H9 (cell line): Measurements from ENCODE around the gene CLVS2. TPM values are rescaled to one million over a fixed set of nuclear protein-coding genes. Genes with fewer than 3 reads are reported as not detected.

Experiments
- DNase-seq: peaks from one replicate; pipeline ENCODE4 v3.0.0-alpha.2; 2017
- H2AFZ ChIP-seq: one replicate; pipeline ENCODE4 v1.6.1; 2013; ENCODE audit warnings: mild to moderate bottlenecking, low read length, control low read depth, moderate library complexity
- H2AK5ac ChIP-seq: 2 replicates; pipeline ENCODE4 v1.6.1; 2013; ENCODE audit warnings: low read length, control low read depth, mixed read lengths; ENCODE audit not compliant: insufficient read length
- H2BK120ac ChIP-seq: one replicate; pipeline ENCODE4 v1.6.1; 2013; ENCODE audit warnings: low read depth, mild to moderate bottlenecking, low read length, control low read depth, inconsistent platforms; ENCODE audit not compliant: poor library complexity, severe bottlenecking
- H2BK12ac ChIP-seq: 2 replicates; pipeline ENCODE4 v1.6.1; 2013; ENCODE audit warnings: low read length, control low read depth, mixed read lengths, low read depth; ENCODE audit not compliant: insufficient read length
- H2BK15ac ChIP-seq: 2 replicates; pipeline ENCODE4 v1.6.1; 2013; ENCODE audit warnings: low read depth, low read length, control low read depth
- H2BK20ac ChIP-seq: one replicate; pipeline ENCODE4 v1.6.1; 2013; ENCODE audit warnings: low read depth, mild to moderate bottlenecking, low read length, control low read depth, inconsistent platforms; ENCODE audit not compliant: poor library complexity, severe bottlenecking
- H2BK5ac ChIP-seq: 2 replicates; pipeline ENCODE4 v1.6.1; 2013; ENCODE audit warnings: low read length, control low read depth, mixed read lengths; ENCODE audit not compliant: insufficient read length
- H3K14ac ChIP-seq: 2 replicates; pipeline ENCODE4 v1.6.1; 2013; ENCODE audit warnings: low read length, control low read depth; ENCODE audit not compliant: insufficient read depth
- H3K18ac ChIP-seq: 2 replicates; pipeline ENCODE4 v1.6.1; 2013; ENCODE audit warnings: low read depth, mild to moderate bottlenecking, mixed read lengths, low read length, control low read depth; ENCODE audit not compliant: insufficient read length
- H3K23ac ChIP-seq: 2 replicates; pipeline ENCODE4 v1.6.1; 2013; ENCODE audit warnings: low read length, control low read depth, mixed read lengths, low read depth; ENCODE audit not compliant: insufficient read length
- H3K23me2 ChIP-seq: 2 replicates; pipeline ENCODE4 v1.6.1; 2013; ENCODE audit warnings: low read depth, mild to moderate bottlenecking, mixed read lengths, low read length, control low read depth; ENCODE audit not compliant: insufficient read length, poor library complexity, severe bottlenecking
- H3K27ac ChIP-seq: 2 replicates; pipeline ENCODE4 v1.5.1; 2013; ENCODE audit warnings: low read length, control low read depth, mixed read lengths, low read depth; ENCODE audit not compliant: insufficient read length
- H3K27me3 ChIP-seq: 2 replicates; pipeline ENCODE4 v1.6.1; 2013; ENCODE audit warnings: low read length, control low read depth, inconsistent platforms; ENCODE audit not compliant: insufficient read depth
- H3K4ac ChIP-seq: 2 replicates; pipeline ENCODE4 v1.6.1; 2013; ENCODE audit warnings: low read depth, mild to moderate bottlenecking, control low read depth, inconsistent platforms, low read length, moderate library complexity
- H3K4me1 ChIP-seq: 2 replicates; pipeline ENCODE4 v1.6.1; 2013; ENCODE audit warnings: low read length, control low read depth, inconsistent platforms; ENCODE audit not compliant: insufficient read depth
- H3K4me2 ChIP-seq: 2 replicates; pipeline ENCODE4 v1.6.1; 2013; ENCODE audit warnings: low read length, control low read depth, mixed read lengths; ENCODE audit not compliant: insufficient read length, insufficient read depth
- H3K56ac ChIP-seq: 2 replicates; pipeline ENCODE4 v1.6.1; 2013; ENCODE audit warnings: low read depth, mild to moderate bottlenecking, mixed read lengths, low read length, control low read depth; ENCODE audit not compliant: insufficient read length
- H3K79me1 ChIP-seq: 2 replicates; pipeline ENCODE4 v1.6.1; 2013; ENCODE audit warnings: low read depth, mild to moderate bottlenecking, moderate library complexity, low read length, control low read depth, inconsistent platforms; ENCODE audit not compliant: insufficient read depth, poor library complexity, severe bottlenecking
- H3K79me2 ChIP-seq: 2 replicates; pipeline ENCODE4 v1.6.1; 2013; ENCODE audit warnings: low read length, control low read depth, inconsistent platforms; ENCODE audit not compliant: insufficient read depth
- H3K9ac ChIP-seq: 2 replicates; pipeline ENCODE4 v1.6.1; 2013; ENCODE audit warnings: low read length, control low read depth, mixed read lengths; ENCODE audit not compliant: insufficient read length; ENCODE audit errors: extremely low read depth
- H3K9me3 ChIP-seq: one replicate; pipeline ENCODE4 v1.6.1; 2013; ENCODE audit warnings: low read depth, low read length, inconsistent platforms; ENCODE audit not compliant: control insufficient read depth
- H3T11ph ChIP-seq: one replicate; pipeline ENCODE4 v1.6.1; 2013; ENCODE audit warnings: mild to moderate bottlenecking, low read length, control low read depth, inconsistent platforms
- H4K20me1 ChIP-seq: one replicate; pipeline ENCODE4 v1.6.1; 2013; ENCODE audit not compliant: control insufficient read depth, insufficient read length, insufficient read depth
- H4K5ac ChIP-seq: 2 replicates; pipeline ENCODE4 v1.6.1; 2013; ENCODE audit warnings: low read depth, mild to moderate bottlenecking, mixed read lengths, low read length, control low read depth; ENCODE audit not compliant: insufficient read length
- H4K8ac ChIP-seq: replicated peaks from 2 replicates; pipeline ENCODE4 v1.6.1; 2013; ENCODE audit warnings: low read length, control low read depth, mixed read lengths, low read depth; ENCODE audit not compliant: insufficient read length
- H4K91ac ChIP-seq: 2 replicates; pipeline ENCODE4 v1.6.1; 2013; ENCODE audit warnings: low read depth, mild to moderate bottlenecking, moderate library complexity, mixed read lengths, low read length, control low read depth; ENCODE audit not compliant: insufficient read length
- H3K27ac Mint-ChIP-seq, 3 experiments: 2 replicates in 2 of 3; 3 replicates in 1 of 3; pipeline ENCODE4 v1.8.0; 2020 to 2021; ENCODE audit warnings: mixed read lengths in 3 of 3, mild to moderate bottlenecking in 1 of 3, moderate library complexity in 1 of 3
- H3K27me3 Mint-ChIP-seq: 2 replicates; pipeline ENCODE4 v1.8.0; 2021; ENCODE audit warnings: low read depth, mild to moderate bottlenecking, moderate library complexity, mixed read lengths
- H3K36me3 Mint-ChIP-seq, 3 experiments: 2 replicates in 2 of 3; 3 replicates in 1 of 3; pipeline ENCODE4 v1.8.0; 2020 to 2021; ENCODE audit warnings: low read depth in 3 of 3, mixed read lengths in 3 of 3; ENCODE audit not compliant: insufficient read depth in 1 of 3
- H3K4me1 Mint-ChIP-seq, 2 experiments: 2 replicates each; pipeline ENCODE4 v1.8.0; 2020; ENCODE audit warnings: mixed read lengths in 2 of 2
- H3K4me3 Mint-ChIP-seq, 2 experiments: 2 replicates in 1 of 2; 3 replicates in 1 of 2; pipeline ENCODE4 v1.8.0; 2020 to 2021; ENCODE audit warnings: mild to moderate bottlenecking in 2 of 2, mixed read lengths in 2 of 2, moderate library complexity in 1 of 2
- H3K9me3 Mint-ChIP-seq, 2 experiments: 2 replicates in 1 of 2; 3 replicates in 1 of 2; pipeline ENCODE4 v1.8.0; 2020; ENCODE audit warnings: mild to moderate bottlenecking in 2 of 2, mixed read lengths in 2 of 2, moderate library complexity in 1 of 2
- CTCF ChIP-seq: fragments of 200-600 bp; sonication (generic); conservative IDR thresholded peaks from 3 replicates; pipeline ENCODE4 v1.8.0; 2021; ENCODE audit warnings: antibody characterized with exemption, mild to moderate bottlenecking
- WGBS: extraction: QIAGEN DNeasy Blood & Tissue Kit; methylation state at CpG from one replicate; pipeline ENCODE4 v1.1.7; 2013; ENCODE audit warnings: missing lambda C conversion rate, low lambda C conversion rate, mixed read lengths; ENCODE audit not compliant: insufficient read length; ENCODE audit errors: extremely low coverage; 5-methylcytosine and 5-hydroxymethylcytosine counted together
- total RNA-seq: library from RNA; stranded (reverse); gene quantifications from 2 replicates; pipeline ENCODE4 v1.2.1, GENCODE V29; 2021

Gene CLVS2
- total RNA-seq, 1 experiment from 2014 or later: 0.26 TPM

- H2BK12ac ChIP-seq: no peak overlapping the region
- no peaks in the 10 kb centered on the region for H3K9me3 Mint-ChIP-seq
- no peak overlapping the region for H4K91ac ChIP-seq
- H3K14ac ChIP-seq: no peak overlapping the region; the same call in 1 of the 2 replicates
- no peak overlapping the region for H3K9ac ChIP-seq
- no peaks in the 10 kb centered on the region for H3K79me2 ChIP-seq
- no peaks in the 10 kb centered on the region for H3K9me3 ChIP-seq
- no peak overlapping the region for H2BK120ac ChIP-seq
- no peaks in the 10 kb centered on the region for H3K27me3 ChIP-seq
- TF ChIP-seq CTCF: no peak
- H2AK5ac ChIP-seq: no peak overlapping the region
- no CpG with 5 or more reads among the region's 2 CpGs for WGBS
- H3K27ac Mint-ChIP-seq: no peak overlapping the region; a peak in 1 of 7 replicates
- no peaks in the 10 kb centered on the region for H3K4me1 ChIP-seq
- H3K27me3 Mint-ChIP-seq: no peaks in the 10 kb centered on the region
- H2BK5ac ChIP-seq: no peak overlapping the region
- H3K79me1 ChIP-seq: no peaks in the 10 kb centered on the region
- H3K36me3 Mint-ChIP-seq: no peaks in the 10 kb centered on the region
- no peak overlapping the region for H3K56ac ChIP-seq
- no peak overlapping the region for H4K5ac ChIP-seq
- H3K27ac ChIP-seq: no peak overlapping the region
- no peak overlapping the region for H3K18ac ChIP-seq
- H3K4me1 Mint-ChIP-seq: no peaks in the 10 kb centered on the region
- no peak for DNase-seq
- H3K4me2 ChIP-seq: no peak overlapping the region
- no peak overlapping the region for H3K4ac ChIP-seq
- no peak overlapping the region for H3K4me3 Mint-ChIP-seq
- H2BK20ac ChIP-seq: no peak overlapping the region
- H4K8ac ChIP-seq: no peak overlapping the region
- H3T11ph ChIP-seq: no peak overlapping the region
- no peaks in the 10 kb centered on the region for H3K23me2 ChIP-seq
- no peak overlapping the region for H2BK15ac ChIP-seq
- H2AFZ ChIP-seq: no peak overlapping the region
- H3K23ac ChIP-seq: no peak overlapping the region
- H4K20me1 ChIP-seq: no peaks in the 10 kb centered on the region
Measured at GRCh38 chr6:123091091-123091895, 95.3 kb downstream of the CLVS2 start.
